Spinal cord (tissue), 10 donors: ENCODE data around the gene MTX2. TPM values are rescaled to one million over a fixed set of nuclear protein-coding genes. Genes with fewer than 3 reads are reported as not detected.
"Not testable (repeated sequence)": the region's sequence is repeated elsewhere in the genome, so short reads cannot be mapped to it uniquely, and the experiment has no call there.

ENCODE experiments used
- DNase-seq, 6 donors: peaks; one replicate each; pipeline versions ENCODE4 v3.0.0 to v3.0.0-alpha.2; 2013 to 2015; ENCODE audit warnings: low spot score in 6 of 6, low read depth in 4 of 6
- H3K27ac ChIP-seq: one replicate; pipeline ENCODE4 v1.5.1; 2013; ENCODE audit warnings: low read depth, low read length, control low read depth
- H3K27me3 ChIP-seq: one replicate; pipeline ENCODE4 v1.6.1; 2013; ENCODE audit warnings: low read length; ENCODE audit not compliant: control insufficient read depth, insufficient read depth
- H3K36me3 ChIP-seq: one replicate; pipeline ENCODE4 v1.6.1; 2013; ENCODE audit warnings: low read length; ENCODE audit not compliant: control insufficient read depth, insufficient read depth
- H3K4me1 ChIP-seq: one replicate; pipeline ENCODE4 v1.6.1; 2013; ENCODE audit warnings: low read length; ENCODE audit not compliant: control insufficient read depth, insufficient read depth
- H3K4me3 ChIP-seq: one replicate; pipeline ENCODE4 v1.5.1; 2013; ENCODE audit warnings: low read depth, low read length, control low read depth
- H3K9me3 ChIP-seq: one replicate; pipeline ENCODE4 v1.6.1; 2013; ENCODE audit warnings: low read length; ENCODE audit not compliant: control insufficient read depth, insufficient read depth
- WGBS: methylation state at CpG from one replicate; pipeline ENCODE4 v1.1.5; 2013; ENCODE audit warnings: missing lambda C conversion rate; ENCODE audit not compliant: insufficient coverage; 5-methylcytosine and 5-hydroxymethylcytosine counted together
- polyA plus RNA-seq, 2 donors: library from polyadenylated mRNA; unstranded; fragments of 120-200 nt; gene quantifications; one replicate each; pipeline ENCODE4 v1.2.1, GENCODE V29; 2013; ENCODE audit not compliant: insufficient read length in 2 of 2
- total RNA-seq, 2 donors: library from RNA; depleted of rRNA in 1 of 2; stranded (reverse); fragments of 120-200 nt in 1 of 2; fragments of >200 nt in 1 of 2; gene quantifications; one replicate each; pipeline versions ENCODE4 v1.2.3 to v1.2.4, GENCODE V29; 2013 to 2014
- donor health status: healthy.

Gene MTX2
- total and polyA plus RNA-seq, 4 donors, result 34.1 to 102 (median 68.8) TPM

DNA sequence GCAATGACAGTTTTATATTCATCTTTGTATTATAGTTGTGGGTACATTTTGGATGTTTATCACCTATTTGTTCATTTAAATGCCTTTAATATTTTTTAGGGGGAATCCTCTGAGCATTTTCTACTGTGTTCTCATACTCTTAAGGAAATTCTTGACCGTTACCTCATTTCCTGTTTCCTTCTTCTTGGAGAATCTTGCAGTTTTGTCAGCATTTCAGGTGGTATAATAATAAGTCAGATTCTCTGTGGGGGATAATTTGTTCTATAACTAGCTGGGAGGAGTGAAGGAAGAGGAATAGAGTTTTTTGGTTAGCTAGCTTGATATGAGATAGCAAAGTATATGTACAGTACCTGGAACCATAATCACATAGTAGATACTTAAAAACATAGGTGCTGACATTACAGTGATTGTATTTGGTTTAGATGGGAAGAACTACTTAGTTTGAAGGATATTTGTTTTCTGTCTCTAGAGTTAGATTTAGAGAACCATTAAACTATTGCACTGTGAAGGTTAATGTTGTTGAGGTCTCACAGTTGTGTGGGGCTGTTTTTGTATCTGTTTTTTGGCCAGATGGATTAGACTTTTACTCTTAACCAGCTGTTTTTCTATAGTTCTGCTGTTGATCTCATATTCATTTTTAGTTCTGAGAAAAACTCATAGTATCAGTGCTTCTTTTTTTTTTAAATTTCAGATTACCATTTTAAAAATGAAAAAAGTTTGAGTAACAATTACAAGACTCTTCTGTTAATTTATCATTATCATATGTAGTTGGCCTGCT lies 14.2 kb downstream of the MTX2 start:
- no peak overlapping the region for H3K27ac ChIP-seq
- H3K4me1 ChIP-seq, result no peaks in the 10 kb centered on the region
- H3K4me3 ChIP-seq, result no peak overlapping the region
- H3K9me3 ChIP-seq, result no peaks in the 10 kb centered on the region
- no peak for DNase-seq
- H3K36me3 ChIP-seq, result no peaks in the 10 kb centered on the region
- WGBS, result no CpG with 5 or more reads among the region's 1 CpG
- H3K27me3 ChIP-seq, result no peaks in the 10 kb centered on the region

DNA sequence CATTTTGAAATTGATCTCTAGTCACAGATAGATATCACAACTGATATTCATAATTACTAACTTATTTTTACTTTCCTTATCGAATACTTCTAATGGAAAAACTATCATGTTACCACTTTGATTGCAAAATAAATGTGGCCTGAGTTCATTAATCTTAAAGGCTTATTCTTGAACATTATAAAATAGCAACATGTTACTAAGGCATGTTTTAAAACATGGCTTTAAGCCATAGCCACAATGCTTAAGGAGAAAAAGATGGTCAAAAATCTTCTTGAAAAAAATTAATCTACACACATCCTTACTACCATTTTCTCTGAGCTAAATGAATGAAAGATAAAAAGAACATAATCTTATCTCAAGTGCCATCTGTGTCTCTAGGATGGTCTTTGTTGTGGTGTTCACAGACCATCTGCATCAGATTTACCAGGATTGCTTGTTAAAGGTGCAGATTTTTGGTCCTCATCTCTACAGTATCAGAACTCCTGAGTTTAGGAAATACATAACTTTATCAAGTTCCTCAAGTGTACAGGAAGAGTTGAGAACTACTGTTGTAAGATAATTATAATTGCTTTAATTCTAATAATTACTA lies 15.3 kb downstream of the MTX2 start:
- no peaks in the 10 kb centered on the region for H3K36me3 ChIP-seq
- DNase-seq, result no peak
- no peaks in the 10 kb centered on the region for H3K9me3 ChIP-seq
- H3K4me1 ChIP-seq, result no peaks in the 10 kb centered on the region
- no peak overlapping the region for H3K4me3 ChIP-seq
- no peaks in the 10 kb centered on the region for H3K27me3 ChIP-seq
- H3K27ac ChIP-seq, result no peak overlapping the region
- no CpG with 5 or more reads among the region's 1 CpG for WGBS

DNA sequence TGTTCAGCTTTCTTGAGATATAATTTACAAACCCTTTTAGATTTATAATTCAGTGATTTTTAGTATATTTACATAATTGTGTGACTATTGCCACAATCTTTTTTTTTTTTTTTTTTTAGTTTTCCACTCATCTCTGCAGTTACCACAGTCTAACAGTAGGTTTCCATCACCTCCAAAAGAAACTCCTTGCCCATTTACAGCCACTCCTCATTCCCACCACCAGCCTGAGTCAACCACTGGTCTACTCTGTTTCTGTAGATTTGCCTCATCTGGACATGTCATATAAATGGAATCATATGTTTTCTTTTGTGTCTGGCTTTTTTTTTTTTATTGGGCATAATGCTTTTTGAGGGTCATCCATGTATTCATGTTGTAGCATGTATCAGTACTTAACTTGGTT lies 16.1 kb downstream of the MTX2 start:
- Histone ChIP-seq H3K4me1 (no peaks in the 10 kb centered on the region), H3K27me3 (no peaks in the 10 kb centered on the region), H3K4me3 (no peak overlapping the region), H3K27ac (no peak overlapping the region), H3K36me3 (no peaks in the 10 kb centered on the region), H3K9me3 (no peaks in the 10 kb centered on the region)
- DNase-seq, result no peak

DNA sequence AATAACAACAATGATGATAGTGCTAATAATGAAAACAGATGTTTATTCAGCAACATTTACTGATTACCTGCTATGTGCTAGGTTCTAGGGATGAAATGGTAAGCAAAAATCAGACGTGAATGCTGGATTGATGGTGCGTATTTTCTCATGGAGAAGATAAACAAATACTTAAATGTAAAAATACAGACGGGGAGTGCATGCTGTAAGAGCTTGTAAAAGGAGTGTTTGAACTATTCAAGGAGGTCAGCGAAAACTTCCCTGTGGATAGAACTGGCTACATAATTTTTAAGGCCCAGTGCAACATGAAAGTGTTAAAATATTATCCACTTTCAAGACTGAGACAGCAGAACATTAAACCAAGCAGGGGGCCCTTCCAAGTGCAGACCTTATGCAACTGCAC lies 22.1 kb downstream of the MTX2 start:
- Histone ChIP-seq H3K36me3 (no peaks in the 10 kb centered on the region), H3K4me1 (no peaks in the 10 kb centered on the region), H3K27ac (no peak overlapping the region), H3K9me3 (no peaks in the 10 kb centered on the region), H3K27me3 (no peaks in the 10 kb centered on the region), H3K4me3 (no peak overlapping the region)
- WGBS, result no CpG with 5 or more reads among the region's 4 CpGs
- DNase-seq, result no peak

DNA sequence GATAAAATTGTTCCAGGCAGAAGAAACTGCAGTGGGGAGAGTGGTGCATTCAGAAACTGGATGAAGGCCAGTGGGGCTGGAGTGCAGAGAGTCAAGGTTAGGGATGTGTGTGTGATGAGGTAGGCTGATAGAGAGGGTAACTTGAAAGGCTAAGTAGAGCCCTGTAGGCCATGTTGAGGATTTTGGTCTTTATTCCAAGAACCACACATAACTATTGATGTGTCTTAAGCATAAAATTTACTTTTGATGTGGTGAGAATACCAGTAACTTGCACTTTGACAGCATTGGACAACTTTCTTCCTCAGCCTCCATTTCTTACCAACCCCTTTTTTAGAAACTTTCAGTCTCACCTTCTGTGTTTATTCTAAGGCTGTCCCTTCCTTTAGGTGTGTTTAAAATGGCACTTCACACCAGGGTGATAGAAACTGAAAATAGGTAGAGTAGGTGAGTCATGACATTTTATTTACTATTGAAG lies 22.6 kb downstream of the MTX2 start:
- no peaks in the 10 kb centered on the region for H3K4me1 ChIP-seq
- no peak overlapping the region for H3K4me3 ChIP-seq
- H3K27ac ChIP-seq, result no peak overlapping the region
- H3K27me3 ChIP-seq, result no peaks in the 10 kb centered on the region
- no peak for DNase-seq
- no peaks in the 10 kb centered on the region for H3K36me3 ChIP-seq
- no peaks in the 10 kb centered on the region for H3K9me3 ChIP-seq

DNA sequence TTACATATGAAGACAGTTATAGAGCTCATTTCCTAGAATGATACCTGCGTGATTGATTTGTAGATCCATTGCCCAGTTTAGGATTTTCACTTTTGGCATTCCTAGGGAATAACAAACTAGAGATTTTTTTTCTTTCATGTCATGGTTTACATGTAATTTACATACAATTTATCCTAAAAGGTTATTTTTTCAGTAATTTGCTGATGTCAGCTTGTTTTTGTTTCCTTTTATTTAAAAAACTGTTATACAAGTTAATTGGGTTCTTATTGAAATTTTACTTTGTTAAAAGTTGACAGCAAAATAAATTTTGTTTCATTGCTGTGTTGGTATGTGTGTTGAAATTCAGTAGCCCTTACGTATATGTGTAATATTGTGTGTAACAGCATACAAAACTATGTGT lies 23.4 kb downstream of the MTX2 start:
- DNase-seq, result no peak
- Histone ChIP-seq H3K4me1 (no peaks in the 10 kb centered on the region), H3K27ac (no peak overlapping the region), H3K36me3 (no peaks in the 10 kb centered on the region), H3K27me3 (no peaks in the 10 kb centered on the region), H3K4me3 (no peak overlapping the region), H3K9me3 (no peaks in the 10 kb centered on the region)
- no CpG with 5 or more reads among the region's 2 CpGs for WGBS

DNA sequence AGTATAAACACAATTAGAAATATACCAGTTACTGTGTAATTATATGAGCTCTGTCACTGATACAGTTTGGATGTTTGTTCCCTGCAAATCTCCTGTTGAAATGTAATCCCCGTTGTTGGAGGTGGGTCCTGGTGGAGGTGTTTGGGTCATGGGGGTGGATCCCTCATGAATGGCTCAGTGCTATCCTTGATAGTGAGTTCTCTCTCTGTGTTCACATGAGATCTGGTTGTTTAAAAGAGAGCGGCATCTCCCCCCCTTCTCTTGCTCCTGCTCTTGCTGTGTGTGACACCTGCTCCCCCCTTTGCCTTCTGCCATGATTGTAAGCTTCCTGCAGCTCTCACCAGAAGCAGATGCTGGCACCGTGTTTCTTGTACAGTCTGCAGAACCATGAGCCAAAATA lies 24.1 kb downstream of the MTX2 start:
- Histone ChIP-seq H3K4me3 (no peak overlapping the region), H3K4me1 (no peaks in the 10 kb centered on the region), H3K27ac (no peak overlapping the region), H3K27me3 (no peaks in the 10 kb centered on the region), H3K36me3 (no peaks in the 10 kb centered on the region), H3K9me3 (no peaks in the 10 kb centered on the region)
- 40% methylated on average over 1 of the region's 3 CpGs for WGBS
- DNase-seq, result no peak

DNA sequence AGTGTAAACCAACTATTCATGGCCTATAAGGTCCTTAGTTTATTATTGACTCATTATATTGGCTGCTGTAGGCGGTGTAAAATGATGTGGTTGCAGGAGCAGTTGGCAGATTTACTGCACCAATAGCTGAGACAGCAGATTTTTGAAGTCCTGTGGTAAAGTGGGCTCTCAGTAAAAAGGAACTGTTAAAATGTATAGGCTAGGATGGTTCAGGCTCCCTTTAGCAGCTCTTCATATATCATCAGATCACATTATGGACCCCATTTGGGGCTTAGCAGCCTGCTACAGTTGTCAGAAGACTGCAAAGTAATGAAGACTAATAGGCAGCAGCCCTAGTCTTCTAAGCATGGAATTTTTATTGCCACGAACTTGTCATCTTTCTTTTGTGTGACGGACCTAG lies 27.8 kb downstream of the MTX2 start:
- Histone ChIP-seq H3K9me3 (no peaks in the 10 kb centered on the region), H3K4me3 (no peak overlapping the region), H3K27me3 (no peaks in the 10 kb centered on the region), H3K27ac (no peak overlapping the region), H3K36me3 (no peaks in the 10 kb centered on the region), H3K4me1 (no peaks in the 10 kb centered on the region)
- no CpG with 5 or more reads among the region's 3 CpGs for WGBS
- peak in 1 of 6 donors; percentile 76 for DNase-seq

DNA sequence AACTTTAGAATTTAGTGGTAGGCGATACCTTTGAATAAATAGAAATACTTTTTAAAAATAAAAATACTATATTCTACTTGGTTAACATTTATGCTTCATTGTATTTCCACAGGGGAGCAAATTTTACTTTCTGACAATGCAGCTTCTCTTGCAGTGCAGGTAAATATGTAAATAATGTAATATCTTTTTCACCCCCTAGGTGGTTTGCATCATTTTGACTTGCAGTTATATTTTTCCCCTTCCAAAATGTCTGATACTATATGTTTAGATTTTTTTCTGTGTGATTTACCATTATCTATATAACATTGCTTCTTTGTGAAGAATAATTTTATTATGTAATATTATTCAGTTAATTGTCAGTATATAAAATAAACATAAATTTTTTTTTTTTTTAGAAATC lies 28.5 kb downstream of the MTX2 start:
- DNase-seq, result no peak
- Histone ChIP-seq H3K4me1 (no peaks in the 10 kb centered on the region), H3K9me3 (no peaks in the 10 kb centered on the region), H3K36me3 (no peaks in the 10 kb centered on the region), H3K27me3 (no peaks in the 10 kb centered on the region), H3K27ac (no peak overlapping the region), H3K4me3 (no peak overlapping the region)
- WGBS, result no CpG with 5 or more reads among the region's 1 CpG

DNA sequence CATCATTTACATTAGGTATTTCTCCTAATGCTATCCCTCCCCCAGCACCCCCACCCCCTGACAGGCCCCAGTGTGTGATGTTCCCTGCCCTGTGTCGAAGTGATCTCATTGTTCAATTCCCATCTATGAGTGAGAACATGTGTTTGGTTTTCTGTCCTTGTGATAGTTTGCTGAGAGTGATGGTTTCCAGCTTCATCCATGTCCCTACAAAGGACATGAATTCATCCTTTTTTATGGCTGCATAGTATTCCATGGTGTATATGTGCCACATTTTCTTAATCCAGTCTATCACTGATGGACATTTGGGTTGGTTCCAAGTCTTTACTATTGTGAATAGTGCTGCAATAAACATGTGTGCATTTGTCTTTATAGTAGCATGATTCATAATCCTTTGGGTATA lies 36.8 kb downstream of the MTX2 start:
- not testable (repeated sequence) for DNase-seq, H3K27ac ChIP-seq, H3K27me3 ChIP-seq, H3K36me3 ChIP-seq, H3K9me3 ChIP-seq, H3K4me1 ChIP-seq, H3K4me3 ChIP-seq
- no CpG with 5 or more reads among the region's 1 CpG for WGBS
